GM19438 (cell line): ENCODE measurements around the gene RNU1-3.
"Not testable (repeated sequence)": the region's sequence is repeated elsewhere in the genome, so short reads cannot be mapped to it uniquely, and the experiment has no call there.

Experiments
- ATAC-seq: cut with Tn5 transposase; IDR thresholded peaks from one replicate; pipeline ENCODE4 v1.9.1; 2021; ENCODE audit warnings: low read depth; ENCODE audit not compliant: unreplicated experiment

The RNU1-3 gene

GRCh38 chr1:16623337-16623736, 43.4 kb downstream of the RNU1-3 start:
- ATAC-seq, result not testable (repeated sequence)

DNA sequence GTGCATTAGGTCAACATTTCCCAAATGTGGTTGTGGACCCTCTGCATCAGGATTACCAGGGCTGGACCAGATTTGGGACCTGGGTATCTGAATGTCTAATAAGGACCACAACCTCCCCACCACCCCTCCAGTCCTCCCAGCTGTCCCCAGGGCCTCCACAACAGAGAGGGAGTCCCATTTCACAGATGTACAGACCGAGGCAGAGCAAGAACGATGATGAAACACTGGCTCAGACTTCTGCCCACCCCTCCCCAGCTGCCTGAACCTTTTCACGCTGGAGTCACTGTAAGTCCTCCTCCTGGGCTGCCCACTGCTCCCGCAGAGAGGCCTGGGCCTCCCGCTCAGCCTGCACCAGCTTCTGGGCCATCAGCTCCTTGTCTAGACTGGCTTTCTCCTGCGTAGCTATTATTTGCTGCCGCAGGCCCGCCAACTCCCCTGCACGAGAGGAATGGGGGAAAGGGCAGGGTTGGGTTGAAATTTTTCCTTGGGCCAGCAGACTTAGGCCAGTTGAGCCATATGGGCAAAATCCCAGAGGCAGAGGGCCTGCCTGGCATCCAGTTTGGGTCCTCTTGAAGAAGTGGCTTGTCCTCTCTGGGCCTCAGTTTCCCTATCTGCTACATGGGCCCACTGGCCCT, 45.0 kb downstream of the RNU1-3 start:
- ATAC-seq, result not testable (repeated sequence)

- ATAC-seq, result no peak
Measured at GRCh38 chr1:16621300-16621658, 45.5 kb downstream of the RNU1-3 start.

DNA sequence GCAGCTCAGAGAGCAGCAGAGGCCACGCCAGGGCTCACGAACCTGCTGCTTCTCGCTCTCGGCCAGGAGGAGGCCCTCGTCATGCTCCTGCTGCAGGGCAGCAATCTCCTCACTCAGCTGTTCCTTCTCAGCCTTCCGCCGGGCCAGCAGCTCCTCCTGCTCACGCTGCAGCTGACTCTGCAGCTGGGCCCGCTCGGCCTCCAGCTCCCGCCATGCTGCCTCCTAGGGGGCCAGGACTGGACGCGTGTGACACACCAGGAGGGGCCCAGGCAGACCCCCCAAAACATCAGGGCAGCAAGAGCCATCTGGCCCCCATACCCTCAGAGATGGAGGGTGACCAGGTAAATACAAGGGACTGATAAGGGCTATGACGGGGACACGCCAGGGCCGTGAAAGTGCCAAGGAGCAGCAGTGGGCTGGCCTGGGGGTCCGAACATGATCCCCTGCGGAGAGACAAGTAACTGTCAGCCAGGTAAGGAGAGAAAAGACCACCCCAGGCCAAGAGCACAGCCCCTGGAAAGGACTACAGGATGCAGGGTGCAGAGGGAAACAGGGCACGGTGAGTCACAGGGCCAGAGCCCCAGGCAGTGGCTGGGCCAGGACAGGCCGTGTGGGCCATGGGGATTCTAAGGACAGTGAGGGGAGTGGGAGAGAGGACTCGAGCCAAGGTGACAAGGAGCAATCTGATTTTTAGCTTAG, 46.8 kb downstream of the RNU1-3 start:
- not testable (repeated sequence) for ATAC-seq

GRCh38 chr1:16618719-16619118, 48.0 kb downstream of the RNU1-3 start:
- ATAC-seq, result no peak

DNA sequence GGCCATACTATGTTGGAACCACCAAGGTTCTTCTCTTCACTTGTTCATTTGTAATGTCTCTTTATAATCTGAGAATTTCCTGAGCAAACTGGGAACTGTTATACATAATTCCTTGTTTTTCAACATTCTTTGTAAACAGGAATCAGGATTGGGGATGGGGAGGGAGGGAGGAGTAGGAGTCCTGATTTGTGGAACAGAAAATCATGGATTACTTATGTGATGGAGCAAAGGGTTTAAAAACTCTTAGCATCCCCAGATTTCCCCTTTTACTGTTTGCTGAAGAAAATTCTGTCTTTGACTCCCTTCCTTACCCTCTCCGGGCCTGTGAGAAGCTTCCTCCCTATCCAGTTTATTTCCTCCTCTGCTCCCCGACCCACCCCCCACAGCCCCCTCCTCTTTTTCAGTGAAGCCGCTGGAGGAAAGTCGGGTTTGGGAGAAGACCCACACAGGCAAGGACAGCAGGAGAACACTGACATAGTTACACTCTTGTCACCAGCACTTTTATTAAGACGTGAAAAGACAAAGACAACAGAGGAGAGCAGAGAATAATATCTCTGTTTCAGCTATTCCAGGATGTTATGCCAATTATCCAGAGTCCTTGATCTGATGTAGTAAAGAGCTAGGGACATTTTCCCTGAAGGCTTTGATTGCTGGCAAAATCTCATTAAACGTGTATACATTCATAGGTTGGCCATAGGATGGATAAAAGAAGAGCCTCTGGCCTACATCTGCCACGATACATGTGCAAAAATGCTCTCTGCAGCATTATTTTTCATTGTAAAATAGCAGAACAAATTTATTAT, 48.8 kb downstream of the RNU1-3 start:
- no peak for ATAC-seq

- no peak for ATAC-seq
Measured at GRCh38 chr1:16617114-16617631, 49.6 kb downstream of the RNU1-3 start.
